Ramos (cell line): ENCODE measurements around the gene SFXN5.
"Not testable (repeated sequence)": the region's sequence is repeated elsewhere in the genome, so short reads cannot be mapped to it uniquely, and the experiment has no call there.

ENCODE experiments used
- in situ Hi-C: fragments of 300-500 bp; cut with MboI; formaldehyde crosslinking; loops from one replicate; pipeline ENCODE4 v1.14.3; 2022; ENCODE audit warnings: low sequenced_read_pairs; ENCODE audit not compliant: unreplicated experiment

SFXN5 gene

DNA sequence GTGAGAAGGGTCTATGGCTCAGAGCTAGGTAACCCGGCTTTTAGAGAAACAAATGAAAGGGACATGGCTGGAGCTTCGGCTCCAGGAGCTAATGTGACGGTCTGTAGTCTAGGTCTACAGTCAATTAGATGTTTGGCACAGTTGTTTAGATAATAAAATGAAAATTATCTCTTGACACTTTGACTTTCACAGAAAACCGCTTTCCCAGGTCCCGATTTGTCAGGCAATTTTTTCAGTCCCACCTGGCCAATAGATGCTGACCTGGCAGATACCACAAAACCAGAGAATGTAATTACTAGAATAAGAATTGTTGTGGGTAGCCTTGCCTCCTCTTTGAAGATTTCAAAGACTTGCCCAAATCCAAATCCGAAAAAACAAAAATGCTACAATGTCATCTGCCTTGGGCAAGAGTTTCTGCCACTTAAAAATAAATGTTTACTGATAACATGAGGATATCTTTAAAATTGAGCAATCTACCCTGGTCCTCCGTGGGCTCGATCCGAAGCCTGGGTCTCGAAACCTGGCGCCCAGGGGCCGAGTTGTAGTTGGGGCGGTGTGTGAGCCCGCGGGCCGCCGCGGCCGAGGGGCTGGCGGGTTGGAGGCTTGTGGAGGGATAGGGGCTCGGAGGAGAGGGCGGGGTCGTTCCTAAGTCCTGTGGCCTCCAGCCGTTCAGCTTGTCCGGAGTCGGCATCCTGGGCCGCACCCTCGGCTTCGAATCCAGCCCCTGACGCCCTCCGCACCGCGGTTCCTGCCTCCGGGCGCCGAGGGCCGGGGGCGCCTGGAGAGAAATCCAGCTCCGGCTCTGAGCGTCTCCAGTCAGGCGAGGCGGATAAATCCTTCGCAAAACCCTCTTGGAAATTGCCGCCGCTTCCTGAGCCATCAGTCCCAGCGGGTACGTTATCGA, 151.8 kb downstream of the SFXN5 start:
- in situ Hi-C loops, result no loop called here

DNA sequence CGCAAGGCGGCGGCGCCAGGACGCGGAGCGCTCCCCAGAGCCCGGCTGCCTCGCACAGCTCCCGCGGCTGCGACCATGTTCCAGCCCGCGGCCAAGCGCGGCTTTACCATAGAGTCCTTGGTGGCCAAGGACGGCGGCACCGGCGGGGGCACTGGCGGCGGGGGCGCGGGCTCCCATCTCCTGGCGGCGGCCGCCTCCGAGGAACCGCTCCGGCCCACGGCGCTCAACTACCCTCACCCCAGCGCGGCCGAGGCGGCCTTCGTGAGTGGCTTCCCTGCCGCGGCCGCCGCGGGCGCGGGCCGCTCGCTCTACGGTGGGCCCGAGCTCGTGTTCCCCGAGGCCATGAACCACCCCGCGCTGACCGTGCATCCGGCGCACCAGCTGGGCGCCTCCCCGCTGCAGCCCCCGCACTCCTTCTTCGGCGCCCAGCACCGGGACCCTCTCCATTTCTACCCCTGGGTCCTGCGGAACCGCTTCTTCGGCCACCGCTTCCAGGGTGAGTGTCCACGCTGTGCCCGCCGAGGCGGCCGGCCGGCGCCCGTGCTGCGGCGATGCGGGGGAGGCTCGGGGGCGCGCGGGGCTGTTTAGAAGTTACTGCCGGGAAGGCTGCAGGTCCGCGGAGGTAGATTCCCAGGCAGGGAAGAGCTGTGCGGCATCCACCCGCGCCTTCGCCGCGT, 153.5 kb downstream of the SFXN5 start:
- in situ Hi-C loops, result no loop called here

DNA sequence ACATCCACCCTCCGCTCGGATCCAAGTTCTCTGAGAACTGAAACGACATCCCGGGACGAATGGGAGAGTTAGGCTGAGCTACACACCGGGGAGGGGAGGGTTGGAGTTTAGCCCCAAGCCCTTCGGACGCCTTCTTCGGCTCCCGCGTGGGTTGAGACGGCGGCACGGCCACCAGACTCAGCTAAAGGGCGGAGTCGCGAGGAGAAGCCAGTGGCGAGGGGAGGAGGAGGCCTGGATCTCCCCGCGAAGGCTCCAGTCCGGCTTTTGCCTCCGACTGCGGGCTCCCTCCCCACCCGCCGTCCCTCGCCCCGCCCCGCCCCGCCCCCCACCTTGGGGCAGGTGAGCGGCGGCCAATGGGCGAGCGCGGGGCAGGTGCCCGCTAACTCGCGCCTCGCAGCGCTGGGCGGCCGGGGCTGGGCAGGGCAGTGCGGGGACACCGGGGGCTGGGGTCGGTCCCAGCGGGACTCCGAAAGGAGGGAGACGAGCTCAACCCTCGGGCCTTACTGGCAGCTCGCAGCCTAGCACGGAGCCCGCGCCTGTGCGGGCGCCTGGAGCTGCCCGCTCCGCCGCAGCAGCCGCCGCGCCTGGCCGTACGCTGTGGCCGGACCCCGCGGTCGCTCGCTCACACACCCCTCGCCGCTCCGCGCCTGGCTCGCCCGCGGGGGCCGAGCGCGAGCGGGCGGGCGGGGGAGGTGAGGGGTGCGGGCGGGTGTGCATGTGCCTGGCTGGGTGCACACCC, 154.2 kb downstream of the SFXN5 start, which contains the start of gene EMX1:
EMX1 (plus strand) TSS at position 382 of the 739 bp plus-strand sequence; CDS start at position 716, 334 bp downstream.
- in situ Hi-C loops, result no loop called here

DNA sequence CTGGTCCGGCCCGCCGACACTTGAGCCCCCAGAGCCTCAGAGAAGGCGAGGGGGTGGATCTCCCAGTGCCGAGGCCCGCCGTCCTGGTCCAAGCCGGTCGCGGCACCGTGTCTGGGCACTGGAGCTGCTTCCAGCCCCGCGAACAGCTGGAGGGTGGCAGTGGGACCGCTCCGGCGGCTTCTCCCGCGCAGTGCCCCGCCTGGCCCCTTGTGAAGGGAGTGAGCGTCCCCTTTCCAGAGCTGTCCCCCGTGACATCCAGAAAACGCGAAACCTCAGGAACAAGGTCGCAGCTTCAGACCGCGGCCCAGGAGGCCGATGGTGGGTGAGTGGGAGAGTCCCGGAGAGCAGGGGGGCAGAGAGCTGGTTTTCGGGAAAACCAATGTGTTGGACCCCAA, 154.8 kb downstream of the SFXN5 start:
- in situ Hi-C loops, result no loop called here

DNA sequence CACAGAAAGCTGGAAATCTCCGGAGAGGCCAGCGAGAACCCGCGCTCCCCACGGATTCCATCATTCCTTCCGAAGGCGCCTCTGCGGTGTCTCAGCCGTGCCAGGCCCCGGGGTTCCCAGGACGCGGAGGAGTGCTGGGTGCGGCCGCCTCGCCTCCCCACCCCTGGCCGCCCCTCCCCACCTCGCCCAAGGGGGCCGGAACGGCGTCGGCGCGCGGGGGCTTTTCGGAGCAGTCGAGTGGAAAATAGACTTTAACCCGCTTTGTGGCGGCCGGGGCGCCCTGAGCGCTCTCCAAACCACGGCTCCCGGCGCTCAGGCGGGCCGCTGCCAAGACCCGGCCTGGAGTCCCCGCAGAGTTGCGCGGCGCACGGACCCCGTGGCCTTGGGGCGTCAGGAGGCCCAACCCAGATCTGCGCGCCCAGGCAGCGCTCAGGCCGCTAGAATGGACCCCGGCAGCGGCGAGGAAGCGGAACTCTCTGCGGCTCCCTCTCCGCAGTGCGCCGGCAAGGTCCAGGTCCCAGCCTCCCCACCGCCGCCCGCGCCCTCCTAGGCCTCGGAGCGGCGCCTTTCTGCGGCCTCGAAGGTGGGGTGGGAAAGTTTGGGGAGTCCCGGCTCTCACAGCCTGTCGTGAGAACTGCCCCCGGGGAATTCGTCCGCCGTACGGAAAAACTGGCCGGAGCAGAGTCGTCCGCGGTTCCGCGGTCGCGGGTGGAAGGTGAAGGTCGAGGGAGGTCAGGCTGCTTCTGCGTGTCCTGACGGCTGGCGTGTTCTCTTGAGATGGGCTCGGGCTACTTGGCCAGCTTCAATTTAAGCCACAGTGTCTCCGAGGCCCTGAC, 155.4 kb downstream of the SFXN5 start:
- in situ Hi-C loops, result no loop called here

DNA sequence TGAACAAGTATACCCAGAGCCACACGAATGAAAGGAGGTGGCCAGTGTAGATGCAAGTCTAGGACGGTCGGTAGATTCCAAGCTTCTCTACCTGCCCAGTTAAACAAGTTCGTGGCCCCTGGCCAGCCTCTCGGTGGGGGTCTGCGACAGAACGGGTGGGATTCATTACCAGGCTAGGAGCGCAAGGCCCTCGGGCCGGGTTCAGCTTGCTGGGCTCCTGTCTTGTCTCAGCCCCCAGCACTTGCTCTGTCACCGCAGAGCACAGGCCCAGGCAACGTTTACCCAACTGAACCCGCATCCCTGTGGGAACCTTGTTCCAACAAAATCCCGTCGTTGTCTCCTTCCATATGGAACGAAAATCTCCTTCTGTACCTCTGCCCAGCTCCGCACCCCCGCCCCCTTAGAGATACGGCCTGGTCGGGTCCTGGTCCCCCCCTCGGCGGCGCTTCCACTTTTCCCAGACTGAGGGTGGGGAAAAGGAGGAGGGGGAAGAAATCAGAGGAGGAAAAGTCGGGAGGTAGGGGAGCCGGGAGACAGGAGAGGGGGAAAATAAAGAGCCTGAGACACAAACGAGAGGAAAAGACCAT, 156.1 kb downstream of the SFXN5 start:
- in situ Hi-C loops, result no loop called here

DNA sequence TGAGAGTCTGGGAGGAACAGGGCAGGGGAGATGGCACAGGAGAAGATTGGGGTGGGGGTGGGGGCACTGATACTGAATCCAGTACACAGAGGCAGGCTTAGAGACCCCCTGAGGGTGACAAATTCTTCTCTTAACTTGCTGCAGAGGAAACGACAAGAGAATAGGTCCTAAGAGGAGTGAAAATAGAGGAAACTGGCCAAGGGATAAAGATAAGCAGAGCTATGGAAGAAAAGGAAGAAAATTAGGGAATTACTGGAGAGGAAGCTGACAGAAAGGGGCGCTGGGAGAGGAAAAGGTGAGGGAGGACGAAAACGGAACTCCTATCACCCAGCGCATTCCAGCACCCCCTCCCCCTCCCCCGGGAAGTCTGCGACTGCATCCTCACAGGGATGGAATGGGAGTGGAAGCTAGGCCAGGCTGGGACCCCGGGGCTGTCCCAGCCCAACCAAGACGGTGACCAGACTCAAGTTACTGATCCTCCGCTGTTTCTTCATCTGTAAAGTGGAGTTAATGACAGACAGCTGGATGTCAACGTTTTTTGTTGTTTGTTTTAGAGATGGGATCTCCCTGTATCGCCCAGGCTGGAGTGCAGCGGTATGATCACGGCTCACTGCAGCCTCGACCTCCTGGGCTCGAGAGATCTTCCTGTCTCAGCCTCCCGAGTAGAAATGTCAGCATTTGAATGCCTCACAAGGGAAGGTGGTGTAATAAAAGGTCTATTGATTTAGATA, 156.8 kb downstream of the SFXN5 start:
- in situ Hi-C loops, result no loop called here

DNA sequence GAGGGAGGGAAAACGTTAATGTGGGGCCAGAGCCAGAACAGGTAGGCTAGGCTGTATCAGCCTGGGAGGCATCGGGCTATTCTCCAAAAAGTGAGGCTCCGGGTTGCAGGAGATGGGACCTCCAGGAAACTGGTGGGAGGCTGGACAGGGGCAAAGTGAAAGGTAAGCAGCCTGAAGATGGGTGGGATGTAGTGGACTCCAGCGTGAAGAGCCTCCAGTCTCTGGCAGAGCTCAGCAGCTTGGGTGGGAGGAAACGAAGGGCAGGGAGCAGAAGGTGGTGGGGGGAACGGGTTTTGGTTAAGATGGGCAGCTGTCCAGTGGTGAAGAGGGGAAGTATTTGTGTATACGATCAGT, 157.3 kb downstream of the SFXN5 start:
- in situ Hi-C loops, result no loop called here

DNA sequence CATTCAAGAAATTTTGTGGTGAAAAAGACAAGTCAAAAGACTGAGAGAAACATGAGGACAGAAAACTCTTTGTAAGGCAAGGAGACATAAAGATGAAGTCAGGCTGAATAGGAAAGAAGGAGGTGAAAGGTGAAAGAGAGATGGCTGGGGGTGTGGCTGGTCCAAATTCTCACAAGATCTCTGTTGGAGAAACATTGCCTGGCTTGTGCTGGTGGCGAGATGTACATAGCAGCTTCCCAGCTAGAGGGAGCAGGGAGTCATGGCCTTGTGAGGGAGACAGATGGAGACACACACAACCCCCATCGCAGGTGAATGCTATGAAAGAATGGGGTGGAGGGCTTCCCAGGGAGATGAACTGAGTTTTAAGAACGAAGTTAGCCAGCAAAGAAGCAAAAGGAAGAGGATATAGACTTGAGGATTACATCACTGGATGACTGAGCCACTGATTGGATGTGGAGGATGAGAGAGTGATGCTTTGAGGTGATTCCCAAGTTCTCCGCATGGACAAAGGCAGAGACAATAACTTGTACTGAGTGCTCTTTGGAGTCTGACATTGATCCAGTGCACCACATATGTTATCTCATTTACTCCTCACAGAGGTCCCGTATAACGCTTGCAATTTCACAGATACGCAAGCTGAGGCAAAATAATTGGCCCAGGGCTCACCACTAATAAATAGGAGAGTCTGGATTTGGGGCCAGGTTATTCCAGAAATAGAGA, 157.9 kb downstream of the SFXN5 start:
- in situ Hi-C loops, result no loop called here

DNA sequence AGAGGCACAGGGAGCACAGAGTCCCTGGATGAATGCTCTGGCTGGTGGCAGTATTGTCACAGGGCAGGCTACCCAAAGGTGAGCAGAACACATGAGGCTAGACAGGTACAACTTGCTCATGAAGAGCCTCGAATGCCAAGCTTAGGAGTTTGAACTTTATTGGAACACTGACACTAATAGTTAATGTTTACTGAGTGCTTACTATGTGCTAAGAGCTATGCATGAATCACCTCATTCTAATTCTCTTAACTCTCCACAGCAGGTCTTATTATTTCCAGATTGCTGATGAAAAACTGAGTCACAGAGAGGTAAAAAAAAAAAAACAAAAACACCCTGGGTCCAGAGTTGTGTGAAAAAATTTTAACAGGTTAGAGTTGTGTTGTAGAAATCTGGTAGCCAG, 160.3 kb downstream of the SFXN5 start:
- in situ Hi-C loops, result no loop called here

DNA sequence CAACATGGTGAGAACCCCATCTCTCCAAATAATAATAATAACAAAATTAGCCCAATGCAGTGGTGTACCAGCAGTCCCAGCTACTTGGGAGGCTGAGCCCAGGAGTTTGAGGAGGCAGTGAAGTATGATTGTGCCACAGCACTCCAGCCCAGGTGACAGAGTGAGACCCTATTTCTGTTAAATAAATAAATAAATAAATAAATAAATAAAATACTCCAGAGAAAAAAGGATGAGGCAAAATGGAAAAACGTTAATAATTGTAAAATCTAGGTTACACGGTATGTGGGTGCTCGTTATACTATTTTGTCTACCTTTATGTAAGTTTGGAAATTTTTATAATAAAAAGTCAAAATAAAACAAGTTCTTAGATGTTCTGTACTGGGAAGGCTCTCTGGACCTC, 162.8 kb downstream of the SFXN5 start:
- in situ Hi-C loops, result no loop called here

DNA sequence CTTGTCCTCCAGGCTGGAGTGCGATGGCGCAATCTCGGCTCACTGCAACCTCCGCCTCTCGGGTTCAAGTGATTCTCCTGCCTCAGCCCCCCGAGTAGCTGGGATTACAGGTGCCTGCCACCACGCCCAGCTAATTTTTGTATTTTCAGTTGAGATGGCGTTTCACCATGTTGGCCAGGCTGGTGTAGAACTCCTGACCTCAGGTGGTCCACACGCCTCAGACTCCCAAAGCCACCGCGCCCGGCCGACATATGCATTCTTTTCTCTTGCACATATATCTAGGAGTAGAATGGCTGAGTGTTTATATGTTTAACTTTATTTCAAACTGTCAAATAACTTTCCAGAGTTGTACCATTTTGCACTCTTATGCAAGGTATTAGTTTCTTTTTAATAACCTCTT, 164.1 kb downstream of the SFXN5 start:
- in situ Hi-C loops, result not testable (repeated sequence)

DNA sequence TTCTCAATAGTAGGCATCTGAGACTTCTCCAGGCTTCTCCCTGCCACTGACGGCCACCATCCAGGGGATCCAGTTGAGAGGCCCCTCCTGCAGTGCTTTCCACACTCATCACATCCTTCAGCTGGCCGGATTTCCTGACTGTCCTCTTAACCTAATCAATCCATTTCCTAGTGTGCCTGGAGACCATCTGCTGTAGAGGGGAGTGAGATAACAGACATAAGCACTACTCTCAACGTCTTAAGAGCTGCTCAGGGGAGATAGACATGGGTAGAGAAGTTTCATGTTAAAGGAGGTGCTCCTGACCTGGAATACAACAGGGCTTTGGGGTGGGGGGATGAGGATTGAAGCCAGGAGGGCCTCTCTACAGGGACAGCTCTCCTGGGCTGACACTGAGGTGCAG, 170.1 kb downstream of the SFXN5 start:
- in situ Hi-C loops, result no loop called here

DNA sequence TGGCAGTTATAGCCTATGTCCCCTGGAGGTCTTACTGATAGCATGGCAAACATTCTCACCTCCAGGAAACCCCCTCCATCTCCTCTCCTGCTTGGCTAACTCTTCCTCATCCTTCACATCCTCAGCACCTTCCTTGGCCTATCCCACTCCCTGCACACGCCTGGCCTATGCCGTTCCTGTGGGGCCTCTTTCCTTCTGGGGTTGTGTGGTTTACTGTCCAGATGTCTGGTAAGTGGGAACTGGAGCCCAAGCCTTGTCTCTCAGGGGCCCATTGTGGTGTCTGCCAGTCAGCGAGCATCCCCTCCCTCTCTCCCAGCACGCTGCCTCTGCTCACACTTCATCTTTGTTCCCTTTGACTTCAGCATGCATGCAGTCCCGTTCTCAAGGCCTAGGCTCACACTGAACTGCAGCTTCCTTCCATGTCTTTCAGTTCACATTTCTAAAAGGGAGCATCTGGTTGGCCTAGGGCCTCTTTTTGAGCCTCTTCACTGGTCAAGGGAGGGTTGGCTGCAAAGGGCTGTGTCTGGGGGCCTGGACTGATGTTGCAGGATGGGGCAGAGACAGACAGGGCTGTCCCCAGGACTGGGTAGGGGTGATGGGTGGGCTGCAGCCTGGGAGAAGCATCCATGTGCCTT, 171.2 kb downstream of the SFXN5 start:
- in situ Hi-C loops, result no loop called here

DNA sequence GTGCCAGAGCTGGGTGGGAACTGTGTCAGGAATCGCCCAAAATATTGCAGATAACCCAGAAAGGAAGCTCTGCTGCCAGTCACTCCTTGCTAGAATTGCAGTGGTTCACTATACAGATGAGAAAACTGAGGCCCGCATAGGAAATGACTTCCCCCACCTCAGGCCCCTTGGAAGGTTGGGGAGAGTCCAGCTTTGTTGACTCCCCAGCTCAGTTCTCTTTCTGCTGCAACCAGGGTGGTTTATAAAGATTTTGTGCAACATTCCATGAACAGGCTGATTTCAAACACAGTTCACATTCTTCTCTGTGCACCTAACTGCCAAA, 173.0 kb downstream of the SFXN5 start:
- in situ Hi-C loops, result loop anchor here (10.0 kb wide), 1 partner anchor 276 kb away; no protein-coding TSS in a partner anchor

DNA sequence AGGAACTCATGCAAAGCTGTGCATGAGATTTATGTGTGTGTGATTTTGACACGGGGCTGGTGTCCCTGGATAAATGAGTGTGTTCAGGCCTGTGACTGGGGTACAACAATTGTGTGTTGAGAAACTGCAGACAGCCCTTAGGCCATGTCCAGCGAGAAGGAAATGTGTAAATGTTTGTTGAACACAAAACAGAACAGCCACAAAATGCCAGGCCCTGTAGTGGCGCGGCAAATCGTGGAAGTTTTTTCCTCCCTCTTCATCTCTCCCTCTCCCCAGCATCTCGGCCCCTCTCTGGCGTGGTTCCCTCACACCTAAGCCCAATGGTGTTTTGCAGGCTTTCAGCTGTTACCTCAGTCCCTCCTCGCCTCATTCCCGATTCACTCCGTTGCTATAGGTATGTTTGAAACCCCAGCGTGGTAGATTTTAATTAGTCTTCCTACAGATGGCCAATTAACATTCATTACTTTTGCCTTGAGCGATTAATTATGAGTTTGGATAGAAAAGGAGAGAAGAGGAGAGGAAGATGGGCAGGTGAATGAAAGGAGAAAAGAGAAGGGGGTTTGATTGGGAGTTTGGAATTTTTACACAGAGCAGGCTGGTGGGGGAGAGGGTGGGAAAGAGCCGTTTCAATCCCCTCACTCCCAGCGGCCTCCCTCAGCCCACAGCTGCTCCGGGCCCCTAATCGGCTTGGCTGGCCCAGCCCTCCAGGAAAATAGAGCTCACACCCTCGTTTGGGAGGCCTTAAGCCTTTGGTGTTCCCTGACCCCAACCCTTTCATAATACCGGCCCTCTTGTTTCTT, 173.5 kb downstream of the SFXN5 start:
- in situ Hi-C loops, result loop anchor here (10.0 kb wide), 1 partner anchor 277 kb away; no protein-coding TSS in a partner anchor

DNA sequence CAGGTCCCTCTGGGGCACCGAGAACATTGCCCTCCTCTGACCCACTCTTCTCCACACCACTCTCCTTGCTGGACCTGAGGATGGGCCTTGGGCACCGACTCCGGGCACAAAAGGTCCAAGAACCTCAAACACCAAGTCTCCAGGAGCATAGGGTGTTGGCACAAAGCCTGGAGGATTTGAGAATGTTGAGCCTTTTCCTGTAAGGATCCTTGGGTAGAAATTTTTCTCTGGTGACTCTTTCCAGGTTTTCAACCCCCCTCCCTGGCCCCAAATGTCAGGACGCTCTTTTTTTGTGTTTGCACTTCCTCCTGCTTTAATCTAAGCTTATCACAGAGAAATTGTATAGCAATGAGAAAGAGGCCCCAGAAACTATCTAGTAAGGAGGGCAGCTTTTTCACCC, 175.1 kb downstream of the SFXN5 start:
- in situ Hi-C loops, result loop anchor here (10.0 kb wide), 1 partner anchor 278 kb away; no protein-coding TSS in a partner anchor
